SK-N-MC (cell line): ENCODE measurements around the gene SERGEF.

ENCODE experiments used
- EZH2 ChIP-seq: fragments of 200-600 bp; sonication (generic); IDR thresholded peaks from one replicate; pipeline ENCODE4 v1.6.1; 2017; ENCODE audit warnings: antibody characterized with exemption
- FOXP2 ChIP-seq: optimal IDR thresholded peaks from 2 replicates; pipeline ENCODE3; 2011; ENCODE audit warnings: mild to moderate bottlenecking, moderate library complexity; ENCODE audit not compliant: insufficient read depth; ENCODE audit errors: extremely low read length, control extremely low read depth
- POLR2AphosphoS5 ChIP-seq: IDR thresholded peaks from 2 replicates; pipeline ENCODE4 v1.6.1; 2012; ENCODE audit warnings: mild to moderate bottlenecking, low read depth, low read length, borderline replicate concordance

GRCh38 chr11:17751558-17751957 is 261.3 kb downstream of the SERGEF start:
- TF ChIP-seq POLR2AphosphoS5 (no peak), EZH2 (no peak), FOXP2 (no peak)
